SK-N-SH (cell line): ENCODE results near the gene SFMBT2. TPM values are rescaled to one million over a fixed set of nuclear protein-coding genes. Genes with fewer than 3 reads are reported as not detected.

Experiments
- CTCF ChIA-PET: fragments of 300-600, 350-600 bp; formaldehyde crosslinking; extraction: SDS; loops from one replicate; lab custom pipeline; 2021; lab: Yijun Ruan, JAX
- POLR2A ChIA-PET: fragments of 350-600 bp; sonication (Branson Sonifier 250); formaldehyde crosslinking; extraction: SDS; loops from one replicate; lab custom pipeline; 2020; ENCODE audit warnings: antibody characterized with exemption, inconsistent platforms; lab: Yijun Ruan, JAX
- DNase-seq: peaks from one replicate; pipeline ENCODE4 v3.0.0; 2012
- H2AFZ ChIP-seq: fragments of 200-600 bp; sonication (generic); 2 replicates; pipeline ENCODE4 v1.8.1; 2016; ENCODE audit warnings: antibody characterized with exemption, mild to moderate bottlenecking, low read depth
- H3F3A ChIP-seq: fragments of 200-600 bp; sonication (generic); replicated peaks from 2 replicates; pipeline ENCODE3; 2016; ENCODE audit warnings: antibody characterized with exemption, mild to moderate bottlenecking; ENCODE audit not compliant: insufficient read depth
- H3K27ac ChIP-seq, 2 experiments: fragments of 200-500 bp in 1 of 2; fragments of 200-600 bp in 1 of 2; sonication (Bioruptor generic) in 1 of 2; sonication (generic), shearing (Covaris generic) in 1 of 2; 2 replicates each; pipeline versions ENCODE4 v1.5.1 to v1.6.1; 2014 to 2016; ENCODE audit warnings: low read depth in 2 of 2, inconsistent platforms in 1 of 2, low read length in 1 of 2, mild to moderate bottlenecking in 1 of 2, mixed read lengths in 1 of 2
- H3K27me3 ChIP-seq: fragments of 200-600 bp; sonication (generic), shearing (Covaris generic); 2 replicates; pipeline ENCODE4 v1.6.1; 2016; ENCODE audit warnings: mixed run types; ENCODE audit not compliant: insufficient read depth
- H3K36me3 ChIP-seq, 2 experiments: fragments of 200-500 bp in 1 of 2; fragments of 200-600 bp in 1 of 2; sonication (Bioruptor generic) in 1 of 2; sonication (generic) in 1 of 2; replicated peaks in 1 of 2; 2 replicates each; pipeline versions ENCODE3 to v1.5.1; 2014 to 2016; ENCODE audit warnings: low read length in 1 of 2, mild to moderate bottlenecking in 1 of 2; ENCODE audit not compliant: insufficient read depth in 2 of 2, control insufficient read depth in 1 of 2
- H3K4me1 ChIP-seq, 2 experiments: fragments of 200-500 bp in 1 of 2; fragments of 200-600 bp in 1 of 2; sonication (Bioruptor generic) in 1 of 2; sonication (generic), shearing (Covaris generic) in 1 of 2; 2 replicates each; pipeline versions ENCODE4 v1.5.1 to v1.6.1; 2014 to 2016; ENCODE audit warnings: low read depth in 1 of 2, low read length in 1 of 2, mixed run types in 1 of 2; ENCODE audit not compliant: insufficient read depth in 2 of 2, control insufficient read depth in 1 of 2
- H3K4me2 ChIP-seq: fragments of 200-600 bp; sonication (generic), shearing (Covaris generic); 2 replicates; pipeline ENCODE4 v1.6.1; 2017; ENCODE audit warnings: mixed run types
- H3K4me3 ChIP-seq, 2 experiments: fragments of 200-500 bp in 1 of 2; fragments of 200-600 bp in 1 of 2; sonication (Bioruptor generic) in 1 of 2; sonication (generic), shearing (Covaris generic) in 1 of 2; 2 replicates each; pipeline versions ENCODE4 v1.5.1 to v1.8.1; 2014 to 2016; ENCODE audit warnings: low read depth in 2 of 2, inconsistent platforms in 1 of 2, low read length in 1 of 2, mild to moderate bottlenecking in 1 of 2, mixed read lengths in 1 of 2, moderate library complexity in 1 of 2
- H3K79me2 ChIP-seq: fragments of 200-600 bp; sonication (generic); 2 replicates; pipeline ENCODE4 v1.8.1; 2017; ENCODE audit warnings: mild to moderate bottlenecking; ENCODE audit not compliant: insufficient read depth
- H3K9ac ChIP-seq: fragments of 200-600 bp; sonication (generic); 2 replicates; pipeline ENCODE4 v1.6.1; 2017; ENCODE audit warnings: mixed run types
- H3K9me2 ChIP-seq: fragments of 200-600 bp; sonication (generic); 2 replicates; pipeline ENCODE4 v1.6.1; 2017; ENCODE audit warnings: mixed run types
- H3K9me3 ChIP-seq: fragments of 200-600 bp; sonication (generic); 2 replicates; pipeline ENCODE4 v1.6.1; 2017; ENCODE audit warnings: mixed run types, mild to moderate bottlenecking, moderate library complexity
- H4K20me1 ChIP-seq: fragments of 200-600 bp; sonication (generic); 2 replicates; pipeline ENCODE4 v1.6.1; 2017; ENCODE audit warnings: mild to moderate bottlenecking, mixed run types; ENCODE audit not compliant: insufficient read depth
- ELF1 ChIP-seq: IDR thresholded peaks from 2 replicates; pipeline ENCODE4 v1.4.0; 2012
- FOXJ3 ChIP-seq: sonication (generic); formaldehyde crosslinking; IDR thresholded peaks from 2 replicates; pipeline ENCODE4 v1.5.1; 2020; ENCODE audit warnings: mild to moderate bottlenecking, missing genetic modification reagents
- MEF2A ChIP-seq: IDR thresholded peaks from 2 replicates; pipeline ENCODE4 v1.4.0; 2012; ENCODE audit warnings: low read depth, borderline replicate concordance
- MXI1 ChIP-seq: IDR thresholded peaks from 2 replicates; pipeline ENCODE4 v1.6.1; 2012; ENCODE audit warnings: mild to moderate bottlenecking, low read depth, low read length, improper control_type of control experiment
- NRF1 ChIP-seq: IDR thresholded peaks from 2 replicates; pipeline ENCODE4 v1.6.1; 2012; ENCODE audit warnings: low read depth, mild to moderate bottlenecking, low read length
- RAD21 ChIP-seq: IDR thresholded peaks from 2 replicates; pipeline ENCODE4 v1.6.1; 2012; ENCODE audit warnings: mild to moderate bottlenecking, low read length
- SMC3 ChIP-seq: IDR thresholded peaks from 2 replicates; pipeline ENCODE4 v1.6.1; 2012; ENCODE audit warnings: low read depth, low read length, improper control_type of control experiment
- TCF12 ChIP-seq: IDR thresholded peaks from 2 replicates; pipeline ENCODE4 v1.4.0; 2012
- TEAD4 ChIP-seq: IDR thresholded peaks from 2 replicates; pipeline ENCODE4 v1.4.0; 2012; ENCODE audit warnings: mild to moderate bottlenecking, borderline replicate concordance; ENCODE audit not compliant: insufficient read depth
- YY1 ChIP-seq: IDR thresholded peaks from 2 replicates; pipeline ENCODE4 v1.4.0; 2012; ENCODE audit warnings: low read depth, mild to moderate bottlenecking
- WGBS: methylation state at CpG from one replicate; pipeline ENCODE4 v1.1.6; 2017; ENCODE audit warnings: low lambda C conversion rate; 5-methylcytosine and 5-hydroxymethylcytosine counted together
- polyA plus RNA-seq, 3 experiments: library from polyadenylated mRNA; depleted of rRNA; stranded (reverse); fragments of >200 nt; gene quantifications; 2 replicates each; pipeline ENCODE4 v1.2.3, GENCODE V29; 2012
- TF ChIP-seq, protein P1 (sequence below): fragments of 150-350 bp; IDR thresholded peaks from 2 replicates; pipeline ENCODE4 v1.6.1; 2016; ENCODE audit warnings: mild to moderate bottlenecking, low read depth, low read length
- TF ChIP-seq, protein P2 (sequence below): IDR thresholded peaks from 2 replicates; pipeline ENCODE4; 2012
- TF ChIP-seq, protein P3 (sequence below): fragments of 200-600 bp; sonication (generic); IDR thresholded peaks from 2 replicates; pipeline ENCODE4 v1.6.1; 2017; ENCODE audit warnings: antibody characterized with exemption, mild to moderate bottlenecking, moderate library complexity
- TF ChIP-seq, protein P4 (sequence below): IDR thresholded peaks from 2 replicates; pipeline ENCODE4 v1.4.0; 2012; ENCODE audit warnings: low read depth, borderline replicate concordance

The SFMBT2 gene
- polyA plus RNA-seq, 1 of the 3 experiments (the other 2 are of a cell fraction): 0.20 TPM

GRCh38 chr10:7310076-7310475, 100.8 kb downstream of the SFMBT2 start:
- Histone ChIP-seq H3K79me2 (no peaks in the 10 kb centered on the region), H3K9me3 (no peaks in the 10 kb centered on the region), H3K36me3 (no peaks in the 10 kb centered on the region), H3F3A (no peaks in the 10 kb centered on the region), H3K27ac (no peak overlapping the region), H3K4me3 (no peak overlapping the region), H4K20me1 (no peaks in the 10 kb centered on the region), H3K4me2 (no peak overlapping the region), H3K9ac (no peak overlapping the region), H3K27me3 (no peaks in the 10 kb centered on the region), H3K9me2 (no peaks in the 10 kb centered on the region), H3K4me1 (peaks cover 0 to 3% of the 10 kb centered on the region in 2 experiments; a peak in 1 of 4 replicates), H2AFZ (no peak overlapping the region)
- DNase-seq: no peak
- WGBS: 51% methylated on average over 8 of the region's 8 CpGs
- TF ChIP-seq TCF12: no peak
- no peak for TF ChIP-seq TEAD4
- TF ChIP-seq, protein P1, sequence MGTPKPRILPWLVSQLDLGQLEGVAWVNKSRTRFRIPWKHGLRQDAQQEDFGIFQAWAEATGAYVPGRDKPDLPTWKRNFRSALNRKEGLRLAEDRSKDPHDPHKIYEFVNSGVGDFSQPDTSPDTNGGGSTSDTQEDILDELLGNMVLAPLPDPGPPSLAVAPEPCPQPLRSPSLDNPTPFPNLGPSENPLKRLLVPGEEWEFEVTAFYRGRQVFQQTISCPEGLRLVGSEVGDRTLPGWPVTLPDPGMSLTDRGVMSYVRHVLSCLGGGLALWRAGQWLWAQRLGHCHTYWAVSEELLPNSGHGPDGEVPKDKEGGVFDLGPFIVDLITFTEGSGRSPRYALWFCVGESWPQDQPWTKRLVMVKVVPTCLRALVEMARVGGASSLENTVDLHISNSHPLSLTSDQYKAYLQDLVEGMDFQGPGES: no peak
- no peak for TF ChIP-seq NRF1
- no peak for TF ChIP-seq MEF2A
- no peak for TF ChIP-seq YY1
- no peak for TF ChIP-seq RAD21
- TF ChIP-seq, protein P2, sequence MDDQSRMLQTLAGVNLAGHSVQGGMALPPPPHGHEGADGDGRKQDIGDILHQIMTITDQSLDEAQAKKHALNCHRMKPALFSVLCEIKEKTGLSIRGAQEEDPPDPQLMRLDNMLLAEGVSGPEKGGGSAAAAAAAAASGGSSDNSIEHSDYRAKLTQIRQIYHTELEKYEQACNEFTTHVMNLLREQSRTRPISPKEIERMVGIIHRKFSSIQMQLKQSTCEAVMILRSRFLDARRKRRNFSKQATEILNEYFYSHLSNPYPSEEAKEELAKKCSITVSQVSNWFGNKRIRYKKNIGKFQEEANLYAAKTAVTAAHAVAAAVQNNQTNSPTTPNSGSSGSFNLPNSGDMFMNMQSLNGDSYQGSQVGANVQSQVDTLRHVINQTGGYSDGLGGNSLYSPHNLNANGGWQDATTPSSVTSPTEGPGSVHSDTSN: no peak
- no peak for TF ChIP-seq ELF1
- TF ChIP-seq MXI1: no peak
- TF ChIP-seq, protein P3, sequence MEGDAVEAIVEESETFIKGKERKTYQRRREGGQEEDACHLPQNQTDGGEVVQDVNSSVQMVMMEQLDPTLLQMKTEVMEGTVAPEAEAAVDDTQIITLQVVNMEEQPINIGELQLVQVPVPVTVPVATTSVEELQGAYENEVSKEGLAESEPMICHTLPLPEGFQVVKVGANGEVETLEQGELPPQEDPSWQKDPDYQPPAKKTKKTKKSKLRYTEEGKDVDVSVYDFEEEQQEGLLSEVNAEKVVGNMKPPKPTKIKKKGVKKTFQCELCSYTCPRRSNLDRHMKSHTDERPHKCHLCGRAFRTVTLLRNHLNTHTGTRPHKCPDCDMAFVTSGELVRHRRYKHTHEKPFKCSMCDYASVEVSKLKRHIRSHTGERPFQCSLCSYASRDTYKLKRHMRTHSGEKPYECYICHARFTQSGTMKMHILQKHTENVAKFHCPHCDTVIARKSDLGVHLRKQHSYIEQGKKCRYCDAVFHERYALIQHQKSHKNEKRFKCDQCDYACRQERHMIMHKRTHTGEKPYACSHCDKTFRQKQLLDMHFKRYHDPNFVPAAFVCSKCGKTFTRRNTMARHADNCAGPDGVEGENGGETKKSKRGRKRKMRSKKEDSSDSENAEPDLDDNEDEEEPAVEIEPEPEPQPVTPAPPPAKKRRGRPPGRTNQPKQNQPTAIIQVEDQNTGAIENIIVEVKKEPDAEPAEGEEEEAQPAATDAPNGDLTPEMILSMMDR: no peak
- TF ChIP-seq, protein P4, sequence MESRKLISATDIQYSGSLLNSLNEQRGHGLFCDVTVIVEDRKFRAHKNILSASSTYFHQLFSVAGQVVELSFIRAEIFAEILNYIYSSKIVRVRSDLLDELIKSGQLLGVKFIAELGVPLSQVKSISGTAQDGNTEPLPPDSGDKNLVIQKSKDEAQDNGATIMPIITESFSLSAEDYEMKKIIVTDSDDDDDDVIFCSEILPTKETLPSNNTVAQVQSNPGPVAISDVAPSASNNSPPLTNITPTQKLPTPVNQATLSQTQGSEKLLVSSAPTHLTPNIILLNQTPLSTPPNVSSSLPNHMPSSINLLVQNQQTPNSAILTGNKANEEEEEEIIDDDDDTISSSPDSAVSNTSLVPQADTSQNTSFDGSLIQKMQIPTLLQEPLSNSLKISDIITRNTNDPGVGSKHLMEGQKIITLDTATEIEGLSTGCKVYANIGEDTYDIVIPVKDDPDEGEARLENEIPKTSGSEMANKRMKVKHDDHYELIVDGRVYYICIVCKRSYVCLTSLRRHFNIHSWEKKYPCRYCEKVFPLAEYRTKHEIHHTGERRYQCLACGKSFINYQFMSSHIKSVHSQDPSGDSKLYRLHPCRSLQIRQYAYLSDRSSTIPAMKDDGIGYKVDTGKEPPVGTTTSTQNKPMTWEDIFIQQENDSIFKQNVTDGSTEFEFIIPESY: no peak
- TF ChIP-seq SMC3: no peak
- TF ChIP-seq FOXJ3: no peak
- ChIA-PET POLR2A (no interaction called here), CTCF (no interaction called here)
